Stimulated activated CD4-positive, alpha-beta T cell treated with anti-CD3 and anti-CD28 coated beads, Interleukin-1b, Interleukin-23, amount 100 ng/mL, for 24 hours (primary cell): ENCODE measurements around the gene SCART1.
"Not testable (repeated sequence)": the region's sequence is repeated elsewhere in the genome, so short reads cannot be mapped to it uniquely, and the experiment has no call there.

Experiments used
- DNase-seq, 4 experiments: peaks; one replicate each; pipeline ENCODE4 v3.0.0-alpha.2; 2020; ENCODE audit warnings: low read depth in 4 of 4, low spot score in 1 of 4

SCART1 gene

DNA sequence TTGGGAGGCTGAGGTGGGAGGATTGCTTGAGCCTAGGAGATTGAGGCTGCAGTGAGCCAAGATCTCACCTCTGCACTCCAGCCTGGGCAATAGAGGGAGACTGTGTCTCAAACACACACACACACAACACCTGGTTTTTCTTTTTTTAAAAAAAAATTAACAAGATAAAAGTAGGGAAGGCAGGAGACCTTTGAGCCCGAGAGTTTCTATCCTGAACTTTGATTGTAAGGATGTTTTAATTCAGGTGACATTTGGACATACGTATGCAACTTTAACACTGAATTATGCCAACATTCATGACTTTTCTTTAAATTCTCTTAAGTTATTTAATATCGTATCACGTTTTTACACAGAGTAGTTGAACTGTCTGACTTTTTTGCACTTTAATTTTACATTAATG, 61.7 kb downstream of the SCART1 start:
- no peak for DNase-seq

GRCh38 chr10:133516057-133516456, 62.3 kb downstream of the SCART1 start:
- DNase-seq: no peak

DNA sequence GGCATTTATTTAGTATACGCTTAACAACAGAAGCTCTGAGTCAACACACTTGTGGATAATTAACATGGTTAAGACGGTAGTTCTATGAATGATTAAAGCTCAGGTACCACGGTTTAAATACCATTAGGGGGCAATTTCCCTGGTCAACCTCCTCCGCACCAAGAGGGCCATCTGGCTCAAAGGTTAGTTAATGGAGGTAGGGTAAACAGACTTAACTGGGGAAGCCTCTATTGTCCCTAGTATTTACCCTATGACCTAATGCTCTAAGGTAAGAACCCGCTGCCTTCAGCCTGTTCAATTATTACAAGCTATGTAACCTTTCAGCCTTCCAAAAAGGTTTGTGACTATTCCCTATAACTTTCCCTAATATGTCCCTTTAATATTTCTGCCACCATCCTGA, 64.8 kb downstream of the SCART1 start:
- not testable (repeated sequence) for DNase-seq
